GM19452 (cell line): Measurements from ENCODE around the gene SPSB1.

ENCODE experiments used
- ATAC-seq: cut with Tn5 transposase; IDR thresholded peaks from one replicate; pipeline ENCODE4 v1.9.1; 2021; ENCODE audit not compliant: unreplicated experiment

The SPSB1 gene

DNA sequence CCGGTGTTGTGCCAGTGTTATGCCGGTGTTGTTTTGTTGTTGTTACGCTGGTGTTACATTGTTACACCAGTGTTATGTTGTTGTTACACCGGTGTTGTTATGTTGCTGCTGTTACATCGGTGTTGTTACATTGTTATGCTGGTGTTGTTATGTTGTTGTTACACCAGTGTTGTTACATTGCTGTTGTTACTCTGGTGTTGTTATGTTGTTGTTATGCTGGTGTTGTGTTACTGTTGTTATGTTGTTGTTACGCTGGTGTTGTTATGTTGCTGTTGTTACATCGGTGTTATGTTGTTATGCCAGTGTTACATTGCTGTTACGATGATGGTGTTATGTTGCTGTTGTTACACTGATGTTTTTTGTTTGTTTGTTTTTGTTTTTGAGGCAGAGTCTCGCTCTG is 34.1 kb upstream of the SPSB1 start:
- ATAC-seq: no peak

DNA sequence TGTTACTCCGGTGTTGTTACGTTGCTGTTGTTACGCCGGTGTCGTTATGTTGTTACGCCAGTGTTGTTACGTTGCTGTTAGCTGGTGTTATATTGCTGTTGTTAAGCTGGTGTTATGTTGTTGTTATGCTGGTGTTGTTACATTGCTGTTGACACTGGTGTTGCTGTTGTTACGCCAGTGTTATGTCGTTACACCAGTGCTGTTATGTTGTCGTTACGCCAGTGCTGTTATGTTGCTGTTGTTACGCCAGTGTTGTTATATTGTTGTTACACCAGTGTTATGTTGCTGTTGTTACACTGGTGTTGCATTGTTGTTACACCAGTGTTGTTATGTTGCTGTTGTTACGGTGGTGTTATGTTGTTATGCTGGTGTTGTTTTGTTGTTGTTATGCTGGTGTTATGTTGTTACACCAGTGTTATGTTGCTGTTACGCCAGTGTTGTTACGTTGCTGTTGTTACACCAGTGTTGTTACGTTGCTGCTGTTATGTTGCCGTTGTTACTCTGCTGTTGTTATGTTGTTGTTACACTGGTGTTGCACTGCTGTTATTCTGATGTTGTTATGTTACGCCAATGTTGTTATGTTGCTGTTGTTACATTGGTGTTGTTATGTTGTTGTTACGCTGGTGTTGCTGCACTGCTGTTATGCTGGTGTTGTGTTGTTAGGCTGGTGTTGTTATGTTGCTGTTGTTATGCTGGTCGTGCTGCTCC is 32.5 kb upstream of the SPSB1 start:
- no peak for ATAC-seq

DNA sequence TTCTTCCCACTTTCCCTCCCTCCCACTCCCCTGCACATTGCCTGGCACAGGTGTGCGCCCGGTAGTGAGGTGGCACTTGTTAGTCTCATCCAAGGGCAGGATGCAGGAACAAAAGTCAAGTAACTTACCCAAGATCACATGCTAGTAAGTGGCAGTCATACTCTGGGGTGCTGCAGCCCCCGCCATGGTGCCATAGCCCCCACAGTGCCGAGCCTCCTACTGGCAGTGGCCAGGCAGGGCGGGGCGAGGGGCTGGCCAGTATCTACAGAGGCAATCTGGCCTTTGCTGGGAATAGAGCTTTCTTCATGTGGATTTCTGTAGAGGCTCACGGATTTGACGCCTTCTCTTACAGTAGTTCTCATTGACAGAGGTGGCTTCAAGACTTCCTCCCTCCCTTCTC is 31.2 kb upstream of the SPSB1 start:
- no peak for ATAC-seq

DNA sequence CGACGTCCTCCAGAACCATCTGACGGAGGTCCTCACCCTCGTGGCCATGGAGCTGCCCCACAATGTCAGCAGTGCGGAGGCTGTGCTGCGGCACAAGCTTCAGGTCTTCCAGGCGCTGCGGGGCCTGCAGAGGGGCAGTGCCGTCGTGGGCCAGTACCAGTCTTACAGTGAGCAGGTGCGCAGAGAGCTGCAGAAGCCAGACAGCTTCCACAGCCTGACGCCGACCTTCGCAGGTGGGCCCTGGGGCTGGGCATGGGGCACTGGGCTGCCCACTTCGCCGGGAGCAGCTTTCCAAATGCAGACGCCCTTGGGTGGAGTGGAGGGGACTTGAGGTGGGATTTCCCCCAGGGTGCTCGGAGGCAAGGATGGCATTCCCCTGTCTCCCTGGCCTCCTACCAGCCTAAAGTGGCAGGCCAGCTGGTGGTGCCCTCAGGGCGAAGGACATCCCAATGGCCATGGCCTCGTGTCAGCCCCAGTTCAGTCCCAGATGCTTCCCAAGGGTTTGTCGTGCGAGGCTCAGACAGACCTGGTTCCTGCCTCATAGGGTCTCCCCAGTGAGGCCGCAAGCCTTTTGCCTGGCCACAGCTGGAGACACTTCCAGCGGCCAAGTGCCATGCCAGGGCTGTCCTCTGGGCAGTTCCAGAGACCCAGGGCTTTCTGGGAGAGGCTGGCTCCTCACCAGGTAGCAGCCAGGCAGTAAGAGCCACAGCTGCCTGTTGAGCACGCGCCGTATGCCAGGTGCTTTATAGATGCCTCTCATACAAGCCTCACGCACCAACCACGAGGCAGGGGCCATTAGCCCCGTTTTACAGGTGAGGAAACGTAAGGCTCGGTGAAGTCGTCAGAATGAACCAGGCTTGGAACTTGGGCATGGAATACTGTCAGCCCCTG is 30.4 kb upstream of the SPSB1 start:
- no peak for ATAC-seq

DNA sequence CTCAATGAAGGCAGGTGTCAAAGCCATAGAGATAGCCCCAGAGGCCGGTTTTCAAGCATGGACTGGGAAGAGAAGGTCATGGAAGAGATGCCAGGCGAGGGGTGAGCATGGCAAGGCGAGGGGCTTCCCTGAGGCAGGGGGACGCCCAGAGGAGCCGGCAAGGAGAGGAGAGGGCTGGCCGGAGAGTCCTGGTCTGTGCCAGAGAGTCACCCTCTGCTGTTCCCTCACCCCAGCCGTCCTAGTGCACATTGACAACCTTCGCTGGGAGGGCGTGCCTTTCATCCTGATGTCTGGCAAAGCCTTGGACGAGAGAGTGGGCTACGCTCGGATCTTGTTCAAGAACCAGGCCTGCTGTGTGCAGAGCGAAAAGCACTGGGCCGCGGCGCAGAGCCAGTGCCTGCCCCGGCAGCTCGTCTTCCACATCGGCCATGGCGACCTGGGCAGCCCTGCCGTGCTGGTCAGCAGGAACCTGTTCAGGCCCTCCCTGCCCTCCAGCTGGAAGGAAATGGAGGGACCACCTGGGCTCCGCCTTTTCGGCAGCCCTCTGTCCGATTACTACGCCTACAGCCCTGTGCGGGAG is 29.3 kb upstream of the SPSB1 start:
- ATAC-seq: no peak

DNA sequence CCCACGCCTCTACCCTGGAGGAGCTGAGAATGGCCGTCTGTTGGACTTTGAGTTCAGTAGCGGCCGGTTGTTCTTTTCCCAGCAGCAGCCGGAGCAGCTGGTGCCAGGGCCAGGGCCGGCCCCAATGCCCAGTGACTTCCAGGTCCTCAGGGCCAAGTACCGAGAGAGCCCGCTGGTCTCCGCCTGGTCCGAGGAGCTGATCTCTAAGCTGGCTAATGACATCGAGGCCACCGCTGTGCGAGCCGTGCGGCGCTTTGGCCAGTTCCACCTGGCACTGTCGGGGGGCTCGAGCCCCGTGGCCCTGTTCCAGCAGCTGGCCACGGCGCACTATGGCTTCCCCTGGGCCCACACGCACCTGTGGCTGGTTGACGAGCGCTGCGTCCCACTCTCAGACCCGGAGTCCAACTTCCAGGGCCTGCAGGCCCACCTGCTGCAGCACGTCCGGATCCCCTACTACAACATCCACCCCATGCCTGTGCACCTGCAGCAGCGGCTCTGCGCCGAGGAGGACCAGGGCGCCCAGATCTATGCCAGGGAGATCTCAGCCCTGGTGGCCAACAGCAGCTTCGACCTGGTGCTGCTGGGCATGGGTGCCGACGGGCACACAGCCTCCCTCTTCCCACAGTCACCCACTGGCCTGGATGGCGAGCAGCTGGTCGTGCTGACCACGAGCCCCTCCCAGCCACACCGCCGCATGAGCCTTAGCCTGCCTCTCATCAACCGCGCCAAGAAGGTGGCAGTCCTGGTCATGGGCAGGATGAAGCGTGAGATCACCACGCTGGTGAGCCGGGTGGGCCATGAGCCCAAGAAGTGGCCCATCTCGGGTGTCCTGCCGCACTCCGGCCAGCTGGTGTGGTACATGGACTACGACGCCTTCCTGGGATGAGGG is 28.5 kb upstream of the SPSB1 start:
- ATAC-seq: no peak

DNA sequence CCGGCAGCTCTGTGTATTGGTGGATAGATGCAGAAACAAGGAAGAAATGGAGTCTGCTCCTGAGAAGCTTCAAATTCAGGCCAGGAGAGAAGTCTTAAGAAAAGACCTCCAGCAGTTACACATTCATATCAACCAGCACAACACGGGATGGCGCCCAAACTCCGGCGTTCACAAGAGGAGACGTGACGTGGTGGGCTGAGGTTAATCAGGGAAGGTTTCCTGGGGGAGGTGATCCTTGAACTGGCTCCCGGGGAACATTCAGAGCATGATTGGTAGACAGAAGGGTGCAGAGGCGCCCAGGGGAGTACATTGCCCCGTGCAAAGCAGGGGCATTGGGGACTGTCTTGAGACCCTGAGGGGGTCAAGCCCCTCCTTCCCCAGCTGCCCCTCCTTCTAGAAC is 27.7 kb upstream of the SPSB1 start:
- ATAC-seq: no peak

DNA sequence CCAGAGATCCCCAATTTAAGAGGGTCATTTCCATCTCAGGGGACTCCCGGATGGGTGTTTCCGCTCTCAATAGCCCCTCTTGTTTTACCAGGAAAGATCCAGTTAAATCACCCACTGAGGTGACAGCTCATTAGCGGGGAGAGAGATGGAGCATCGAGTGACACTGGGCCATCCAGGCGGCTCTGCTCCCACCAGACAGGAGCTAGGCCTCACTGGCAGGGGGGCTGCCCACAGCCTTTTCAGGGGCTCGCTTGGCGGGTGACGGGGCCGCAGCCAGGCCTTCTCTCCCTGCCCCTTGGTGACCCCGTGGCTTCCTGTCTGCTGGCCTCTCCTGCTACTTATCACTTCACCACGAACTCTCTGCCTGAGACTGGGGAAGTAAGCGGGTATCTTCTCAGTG is 26.7 kb upstream of the SPSB1 start:
- no peak for ATAC-seq

DNA sequence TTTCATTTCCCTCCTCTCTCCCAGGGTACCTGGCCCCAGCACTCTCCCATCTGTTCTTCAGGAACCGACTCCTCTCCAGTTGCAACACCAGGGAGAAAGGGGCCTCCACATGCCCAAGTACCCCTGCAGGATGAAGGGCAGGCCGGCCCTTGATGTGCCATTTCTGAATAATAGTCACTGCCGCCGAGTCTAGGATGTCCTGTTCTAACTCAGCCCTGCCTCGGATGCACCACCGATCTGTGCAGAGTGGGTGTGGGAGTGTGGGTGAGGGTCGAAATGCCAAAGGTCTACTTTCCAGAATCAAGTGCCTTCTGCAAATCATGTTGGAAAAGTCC is 25.4 kb upstream of the SPSB1 start:
- ATAC-seq: no peak

DNA sequence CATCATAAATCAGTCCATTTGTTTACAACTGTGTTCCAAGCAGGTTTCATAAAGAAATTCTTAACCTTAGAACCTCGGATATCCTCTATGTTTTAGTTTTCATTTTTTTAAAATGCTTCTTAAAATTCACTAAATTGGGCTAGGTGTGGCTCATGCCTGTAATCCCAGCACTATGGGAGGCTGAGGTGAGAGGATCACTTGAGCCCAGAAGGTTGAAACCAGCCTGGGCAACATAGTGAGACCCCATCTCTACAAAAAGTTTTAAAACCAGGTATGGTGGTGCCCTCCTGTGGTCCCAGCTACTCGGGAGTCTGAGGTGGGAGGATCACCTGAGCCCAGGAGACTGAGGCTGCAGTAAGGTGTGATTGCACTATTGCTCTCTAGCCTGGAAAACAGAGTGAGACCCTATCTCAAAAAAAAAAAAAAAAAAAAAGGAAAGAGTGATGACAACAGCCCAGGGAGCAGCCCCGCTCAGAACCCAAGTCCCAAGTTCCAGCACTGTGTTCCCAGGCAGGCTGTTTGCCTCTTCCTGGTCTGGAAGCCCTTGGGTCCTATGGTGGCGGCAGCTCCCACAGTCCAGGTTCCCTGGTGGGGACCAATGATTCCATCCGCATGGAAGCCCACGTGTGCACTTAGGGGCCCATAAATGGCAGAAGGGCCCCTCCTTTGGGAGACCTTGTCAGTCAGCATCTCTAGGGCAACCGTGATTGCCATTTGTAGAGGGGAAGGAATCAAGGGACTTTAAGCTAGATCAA is 24.7 kb upstream of the SPSB1 start:
- ATAC-seq: no peak

DNA sequence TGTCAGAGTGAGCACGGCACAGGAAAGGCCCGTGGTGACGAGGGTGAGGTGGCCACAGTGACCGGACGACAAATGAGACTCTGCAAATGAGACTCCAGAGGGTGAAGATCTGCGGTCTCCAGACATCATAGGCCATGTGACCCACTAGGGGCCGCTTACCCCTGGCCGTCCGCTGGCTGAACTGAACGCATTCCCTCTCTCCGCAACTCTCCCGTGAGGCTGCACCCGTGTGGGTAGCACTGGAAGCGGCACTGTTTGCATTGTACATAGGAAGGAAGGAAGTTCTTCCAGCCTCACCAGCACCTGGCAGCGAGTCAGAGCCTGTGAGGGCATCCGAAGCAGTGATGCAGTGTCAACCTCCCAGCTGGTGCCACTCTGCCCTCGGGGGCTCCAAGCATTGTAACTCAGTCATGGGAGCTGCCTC is 23.6 kb upstream of the SPSB1 start:
- ATAC-seq: no peak

DNA sequence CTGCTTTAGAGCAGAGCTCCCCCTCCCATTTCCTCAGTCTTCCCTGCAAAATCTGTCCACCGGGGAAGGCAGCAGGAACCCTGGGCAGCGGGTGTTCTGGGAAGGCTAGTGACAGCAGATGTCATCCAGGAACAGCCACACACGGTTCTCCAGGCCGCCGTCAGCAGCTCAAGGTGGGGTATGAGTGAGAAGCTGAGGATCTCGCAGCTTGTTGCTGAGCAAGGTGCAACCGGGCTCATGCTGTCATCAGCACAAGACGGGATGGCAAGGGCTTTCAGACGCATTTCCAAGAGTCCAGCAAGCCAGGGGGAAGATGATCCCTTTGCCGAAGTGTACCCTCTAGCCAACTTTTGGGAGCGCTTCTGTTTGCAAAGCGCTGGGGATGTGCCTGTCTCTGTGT is 23.0 kb upstream of the SPSB1 start:
- ATAC-seq: no peak

DNA sequence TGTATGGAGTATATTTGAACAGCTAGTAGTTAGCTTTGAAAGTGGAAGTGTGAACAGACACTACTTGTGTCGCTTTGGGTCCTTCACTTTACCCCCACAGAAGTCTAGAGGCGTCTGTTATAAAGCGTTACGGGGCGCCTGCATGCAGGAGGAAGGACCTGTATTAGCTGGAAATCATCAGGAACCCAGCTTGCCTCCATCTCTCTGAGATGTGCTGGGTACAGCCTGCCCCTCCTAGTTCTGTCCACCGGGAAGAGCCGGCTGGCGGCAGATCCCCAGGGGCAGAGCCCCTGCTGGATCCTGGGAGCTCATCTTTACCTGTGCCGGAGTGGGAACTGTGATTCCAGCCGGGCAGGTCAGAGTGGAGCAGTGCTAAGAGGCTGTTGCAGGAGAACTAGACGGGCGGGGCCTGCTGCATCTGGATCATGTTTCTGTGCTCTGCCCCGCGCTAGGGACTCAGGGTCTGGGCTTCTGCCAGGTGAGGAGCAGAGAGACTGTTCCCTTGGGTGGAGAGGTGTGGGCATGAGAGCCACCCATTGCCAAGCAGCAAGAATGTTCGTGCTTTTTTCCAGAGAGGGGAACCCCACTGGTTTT is 22.3 kb upstream of the SPSB1 start:
- ATAC-seq: no peak

DNA sequence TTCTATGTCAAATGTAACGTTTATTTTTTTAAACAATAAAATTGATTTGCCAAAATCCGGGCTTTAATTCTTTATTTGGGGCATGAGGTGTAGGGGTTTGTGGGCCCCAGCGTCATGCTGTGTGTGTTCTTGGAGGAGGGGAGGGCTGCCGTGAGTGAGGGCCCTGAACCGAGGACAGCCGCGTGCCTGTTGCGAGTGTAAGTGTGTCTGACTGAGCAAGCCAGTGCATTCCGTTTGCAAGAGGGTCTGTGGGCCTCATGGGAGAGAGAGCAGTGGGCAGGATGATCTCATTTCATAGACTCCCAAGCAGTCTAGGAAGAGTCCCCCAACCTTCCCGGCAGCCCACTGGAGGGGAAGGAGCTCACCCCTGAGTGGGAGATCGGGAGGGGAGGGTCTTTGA is 21.4 kb upstream of the SPSB1 start:
- no peak for ATAC-seq

DNA sequence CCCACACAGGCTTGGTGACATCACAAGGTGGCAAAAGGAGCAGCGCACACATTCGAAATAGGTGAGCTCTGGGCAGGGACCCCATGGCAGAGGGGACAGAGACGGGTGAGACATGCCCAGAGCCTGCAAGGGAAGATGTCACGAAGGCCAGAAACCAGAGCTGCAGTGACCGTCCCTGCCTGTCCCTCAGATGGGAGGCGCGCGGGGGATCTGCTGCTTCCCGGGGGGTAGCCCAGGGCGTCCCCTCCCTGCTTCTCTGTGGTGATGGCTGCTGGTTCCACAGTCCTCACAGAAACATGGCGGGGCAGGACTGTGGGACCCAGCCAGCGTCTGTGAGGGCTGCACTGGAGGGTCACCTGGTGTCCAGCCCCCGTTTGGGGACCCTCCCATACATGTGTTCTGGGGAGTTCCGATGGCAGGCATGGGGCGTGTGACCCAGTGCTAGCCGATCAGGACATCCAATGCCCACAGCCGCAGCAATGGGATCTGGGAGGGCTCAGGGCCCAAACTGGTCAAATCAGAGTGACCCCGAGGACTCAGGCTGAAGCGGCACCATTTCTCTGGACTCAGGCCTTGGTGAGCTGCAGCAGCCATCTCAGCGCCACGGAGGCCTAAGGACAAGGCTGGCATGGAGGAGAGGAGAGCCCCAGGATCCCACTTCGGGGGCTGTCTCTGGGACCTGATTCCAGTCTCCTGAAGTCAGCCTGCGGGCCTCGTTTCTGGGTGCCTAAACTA is 20.7 kb upstream of the SPSB1 start:
- no peak for ATAC-seq

DNA sequence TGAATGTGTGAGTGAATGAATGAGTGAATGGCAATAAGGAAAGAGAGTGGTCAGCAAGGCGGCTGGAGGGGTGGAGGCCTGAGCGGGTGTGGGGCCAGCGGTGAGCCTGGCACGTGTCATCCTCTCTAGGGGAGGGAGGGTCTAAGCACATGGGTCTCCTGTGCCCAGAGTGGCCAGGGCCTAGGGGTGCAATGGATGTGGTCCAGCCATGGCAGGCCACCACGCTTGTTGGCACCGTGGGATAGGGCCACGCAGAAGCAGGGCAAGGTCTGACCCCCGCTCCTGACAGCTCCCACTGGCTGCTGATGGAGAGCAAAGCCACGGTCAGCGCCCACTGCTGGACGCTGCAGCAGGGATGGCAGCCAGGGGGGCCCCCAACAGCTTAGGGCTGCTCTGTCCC is 19.5 kb upstream of the SPSB1 start:
- ATAC-seq: no peak

DNA sequence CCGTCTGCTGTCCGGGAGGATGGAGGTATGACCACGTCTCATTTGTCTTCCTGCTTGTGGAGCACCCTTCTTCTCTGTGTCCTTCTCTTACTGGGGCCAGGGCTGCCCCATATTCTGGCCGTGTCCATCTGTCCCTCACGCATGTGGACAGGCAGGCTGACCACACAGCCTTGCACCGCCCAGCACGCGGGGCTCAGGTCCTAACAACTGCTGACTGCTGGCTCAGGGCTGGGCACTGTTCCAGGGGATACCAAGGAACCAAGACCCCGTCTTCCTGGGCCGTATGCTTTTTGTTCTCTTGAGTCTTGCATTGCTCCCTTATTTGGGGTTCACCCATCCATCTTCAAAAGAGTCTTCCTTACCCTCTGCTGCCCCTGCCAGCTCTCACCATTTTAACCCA is 17.5 kb upstream of the SPSB1 start:
- no peak for ATAC-seq

DNA sequence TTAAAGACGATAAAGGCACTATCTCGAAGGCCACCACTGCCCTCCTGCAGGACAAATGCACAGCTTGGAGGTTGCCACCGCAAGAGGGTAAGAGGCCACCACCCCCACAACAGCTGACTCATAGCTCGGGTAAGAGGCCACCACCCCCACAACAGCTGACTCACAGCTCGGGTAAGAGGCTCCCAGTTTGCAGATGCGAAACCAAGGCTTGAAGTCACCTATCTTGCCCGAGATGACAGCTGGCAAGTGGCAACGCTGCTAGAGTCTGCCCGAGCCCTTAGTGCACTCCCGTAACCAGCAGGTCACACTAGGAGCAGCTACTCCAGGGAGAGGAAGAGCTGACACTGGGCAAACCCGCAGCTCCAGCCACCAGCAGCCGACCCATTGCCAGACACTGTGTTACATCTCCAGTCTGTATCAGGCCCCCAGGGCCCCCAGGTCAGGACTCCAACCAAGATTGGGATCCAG is 17.1 kb upstream of the SPSB1 start:
- peak; percentile 85 for ATAC-seq

DNA sequence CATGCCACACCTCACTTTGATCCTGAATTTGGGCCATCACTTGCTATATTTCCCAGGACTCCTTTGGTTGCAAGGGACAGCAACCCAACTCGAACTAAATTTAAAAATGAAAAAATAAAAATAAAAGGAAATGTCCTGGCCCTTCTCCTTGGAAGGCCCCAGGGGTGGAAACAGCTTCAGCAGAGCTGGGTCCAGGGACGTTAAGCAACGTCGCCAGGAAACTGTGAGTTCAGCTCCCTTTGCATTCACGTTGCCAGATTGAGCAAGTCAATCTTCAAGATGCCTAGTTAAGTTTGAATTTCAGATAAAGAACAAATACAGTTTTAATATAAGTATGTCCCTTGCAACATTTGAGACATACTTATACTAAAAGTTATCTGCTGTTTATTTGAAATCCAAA is 14.6 kb upstream of the SPSB1 start:
- ATAC-seq: no peak
